Measurements from ENCODE around the gene FNDC11.
"Not testable (repeated sequence)": the region's sequence is repeated elsewhere in the genome, so short reads cannot be mapped to it uniquely, and the experiment has no call there.

FNDC11 gene

GRCh38 chr20:63599396-63600050 is 45.6 kb downstream of the FNDC11 start:
- no peak for DNase-seq (ENCODE audit: low read depth)

- not testable (repeated sequence) for DNase-seq (ENCODE audit: low read depth)
These were observed 47.7 kb downstream of the FNDC11 start for GRCh38 chr20:63601679-63602078.

GRCh38 chr20:63602321-63602720 is 48.4 kb downstream of the FNDC11 start:
- DNase-seq (ENCODE audit: low read depth), result no peak

Data from amniotic epithelial cell (primary cell).